Measurements from ENCODE around the gene TMPRSS11F. TPM values are rescaled to one million over a fixed set of nuclear protein-coding genes. Genes with fewer than 3 reads are reported as not detected.

Gene TMPRSS11F
- polyA plus RNA-seq, 3 donors, result 0.08 TPM; not detected in 2

GRCh38 chr4:68109868-68110267 is 19.8 kb downstream of the TMPRSS11F start:
- DNase-seq (ENCODE audit: extremely low read depth in 1 of 11, low read depth in 9 of 11, low spot score in 4 of 11), result no peak

- DNase-seq (ENCODE audit: extremely low read depth in 1 of 11, low read depth in 9 of 11, low spot score in 4 of 11), result no peak
Observed at GRCh38 chr4:68082758-68083157, 46.9 kb downstream of the TMPRSS11F start.

- DNase-seq (ENCODE audit: extremely low read depth in 1 of 11, low read depth in 9 of 11, low spot score in 4 of 11), result no peak
Observed at GRCh38 chr4:68079928-68080327, 49.7 kb downstream of the TMPRSS11F start.

GRCh38 chr4:68077737-68078136 is 51.9 kb downstream of the TMPRSS11F start:
- no peak for DNase-seq (ENCODE audit: extremely low read depth in 1 of 11, low read depth in 9 of 11, low spot score in 4 of 11)

- DNase-seq (ENCODE audit: extremely low read depth in 1 of 11, low read depth in 9 of 11, low spot score in 4 of 11), result no peak
Observed at GRCh38 chr4:68077301-68077700, 52.4 kb downstream of the TMPRSS11F start.

GRCh38 chr4:68076194-68076593 is 53.5 kb downstream of the TMPRSS11F start:
- no peak for DNase-seq (ENCODE audit: extremely low read depth in 1 of 11, low read depth in 9 of 11, low spot score in 4 of 11)

- DNase-seq (ENCODE audit: extremely low read depth in 1 of 11, low read depth in 9 of 11, low spot score in 4 of 11), result no peak
Observed at GRCh38 chr4:68074397-68074796, 55.3 kb downstream of the TMPRSS11F start.

- DNase-seq (ENCODE audit: extremely low read depth in 1 of 11, low read depth in 9 of 11, low spot score in 4 of 11), result no peak
Observed at GRCh38 chr4:68070302-68070701, 59.4 kb downstream of the TMPRSS11F start.

GRCh38 chr4:68062501-68062900 is 67.2 kb downstream of the TMPRSS11F start:
- no peak for DNase-seq (ENCODE audit: extremely low read depth in 1 of 11, low read depth in 9 of 11, low spot score in 4 of 11)

- DNase-seq (ENCODE audit: extremely low read depth in 1 of 11, low read depth in 9 of 11, low spot score in 4 of 11), result no peak
Observed at GRCh38 chr4:68038272-68038671, 91.4 kb downstream of the TMPRSS11F start.

GRCh38 chr4:68021185-68021584 is 108.5 kb downstream of the TMPRSS11F start:
- no peak for DNase-seq (ENCODE audit: extremely low read depth in 1 of 11, low read depth in 9 of 11, low spot score in 4 of 11)

GRCh38 chr4:68011684-68012083 is 118.0 kb downstream of the TMPRSS11F start:
- no peak for DNase-seq (ENCODE audit: extremely low read depth in 1 of 11, low read depth in 9 of 11, low spot score in 4 of 11)

Other genes starting within 250 kb of the TMPRSS11F start
- under 1 TPM in 1 of 3 donors, not detected in 2; 0.11 TPM for gene TMPRSS11D, start 245.9 kb downstream of the TMPRSS11F start, polyA plus RNA-seq (ENCODE audit: insufficient read length in 3 of 3)
- gene TMPRSS11A, start 166.4 kb downstream of the TMPRSS11F start, polyA plus RNA-seq (ENCODE audit: insufficient read length in 3 of 3), result not detected
- under 1 TPM; 0.04 to 0.14 (median 0.11) TPM for gene TMPRSS11B, start 115.8 kb upstream of the TMPRSS11F start, polyA plus RNA-seq (ENCODE audit: insufficient read length in 3 of 3)
- gene YTHDC1, start 220.2 kb upstream of the TMPRSS11F start, polyA plus RNA-seq (ENCODE audit: insufficient read length in 3 of 3), result 100 to 1,000 TPM; 167 to 215 (median 196) TPM